Spleen (tissue), 11 donors: ENCODE results near the gene LMBR1L. TPM values are rescaled to one million over a fixed set of nuclear protein-coding genes. Genes with fewer than 3 reads are reported as not detected.

Experiments
- DNase-seq: peaks from one replicate; pipeline ENCODE4 v3.0.0-alpha.2; 2020
- H3K27ac ChIP-seq, 8 donors: fragments of 200-600 bp; sonication (generic) in 7 of 8; 1 replicate in 4 of 8; 2 replicates in 4 of 8; pipeline versions ENCODE4 v1.5.0 to v1.8.0; 2016 to 2021; ENCODE audit warnings: inconsistent platforms in 4 of 8, mild to moderate bottlenecking in 4 of 8, moderate library complexity in 1 of 8
- H3K27me3 ChIP-seq, 7 donors: fragments of 200-600 bp; sonication (generic) in 6 of 7; replicated peaks in 1 of 7; 1 replicate in 4 of 7; 2 replicates in 3 of 7; pipeline versions ENCODE4 v1.5.0 to v1.8.0; 2016 to 2021; ENCODE audit warnings: inconsistent platforms in 3 of 7, mild to moderate bottlenecking in 1 of 7
- H3K36me3 ChIP-seq, 6 donors: fragments of 200-600 bp; sonication (generic) in 5 of 6; 1 replicate in 4 of 6; 2 replicates in 2 of 6; pipeline versions ENCODE4 v1.5.0 to v1.8.0; 2016 to 2021; ENCODE audit warnings: inconsistent platforms in 2 of 6
- H3K4me1 ChIP-seq, 6 donors: fragments of 200-600 bp; sonication (generic) in 5 of 6; 1 replicate in 3 of 6; 2 replicates in 3 of 6; pipeline versions ENCODE4 v1.5.0 to v1.8.0; 2016 to 2021; ENCODE audit warnings: inconsistent platforms in 3 of 6
- H3K4me3 ChIP-seq, 8 donors: fragments of 200-600 bp; sonication (generic) in 7 of 8; 1 replicate in 4 of 8; 2 replicates in 4 of 8; pipeline versions ENCODE4 v1.5.0 to v1.8.0; 2016 to 2021; ENCODE audit warnings: inconsistent platforms in 4 of 8, mild to moderate bottlenecking in 4 of 8, moderate library complexity in 2 of 8
- H3K9me3 ChIP-seq, 8 donors: fragments of 200-600 bp; sonication (generic) in 7 of 8; 1 replicate in 4 of 8; 2 replicates in 4 of 8; pipeline versions ENCODE4 v1.5.0 to v1.8.0; 2016 to 2021; ENCODE audit warnings: inconsistent platforms in 4 of 8
- CTCF ChIP-seq, 11 experiments: fragments of 200-600 bp in 7 of 11; fragments of 450-650 bp in 4 of 11; sonication (generic) in 4 of 11; IDR thresholded peaks in 8 of 11; conservative IDR thresholded peaks in 3 of 11; 1 replicate in 7 of 11; 2 replicates in 4 of 11; pipeline versions ENCODE4 v1.4.0 to v1.8.0; 2016 to 2021; ENCODE audit warnings: antibody characterized with exemption in 11 of 11, inconsistent platforms in 4 of 11, mild to moderate bottlenecking in 1 of 11
- POLR2A ChIP-seq, 3 donors: fragments of 450-650 bp; IDR thresholded peaks; one replicate each; pipeline ENCODE4 v1.5.1; 2017; ENCODE audit warnings: antibody characterized with exemption in 3 of 3, mild to moderate bottlenecking in 1 of 3
- POLR2AphosphoS5 ChIP-seq, 3 donors: sonication (generic); formaldehyde crosslinking; IDR thresholded peaks; one replicate each; pipeline ENCODE4 v1.5.1; 2017; ENCODE audit warnings: antibody characterized with exemption in 3 of 3
- WGBS, 5 donors: extraction: QIAGEN DNeasy Blood & Tissue Kit in 3 of 5; methylation state at CpG; one replicate each; pipeline versions ENCODE4 v1.1.5 to v1.1.7; 2013 to 2018; 5-methylcytosine and 5-hydroxymethylcytosine counted together
- intact Hi-C: fragments of 100-400 bp; cut with DNase I; formaldehyde crosslinking; loops from one replicate; pipeline ENCODE4 v1.15.0; 2023; ENCODE audit warnings: low total_unique reads
- polyA plus RNA-seq, 3 donors: library from polyadenylated mRNA; stranded (reverse); fragments of 200-250 nt; gene quantifications; one replicate each; pipeline ENCODE4 v1.2.1, GENCODE V29; 2013
- total RNA-seq, 7 donors: library from RNA; depleted of rRNA in 3 of 7; stranded (reverse); fragments of >200 nt in 3 of 7; fragmentation: NEBNext Ultra II Directional in 4 of 7; extraction: Animal tissue kit (Norgen Biotek cat#: 25700) in 4 of 7; gene quantifications; one replicate each; pipeline versions ENCODE4 v1.1.0 to v1.2.1, GENCODE V29; 2016 to 2021
- donor health status: healthy with polysubstance abuse.
- donor health status: DM: no; HTN: no; CAD: no; lungs with moderate emphysema.
- donor health status: DM: no; HTN: no; CAD: no.
- donor health status: Bipolar disorder and iron deficiency.
- donor health status: healthy.
- donor health status: DM: no; HTN: no; CAD: no.
- donor health status: DM: yes; HTN: yes; CAD: no.

LMBR1L gene
- total and polyA plus RNA-seq, 10 donors, result 44.1 to 108 (median 74.6) TPM

GRCh38 chr12:49054524-49054923 lies 56.1 kb downstream of the LMBR1L start:
- Histone ChIP-seq H3K27me3 (no peaks in the 10 kb centered on the region), H3K36me3 (peaks cover 5 to 58% (median 57%) of the 10 kb centered on the region in 6 donors), H3K4me3 (no peak overlapping the region), H3K9me3 (no peaks in the 10 kb centered on the region), H3K4me1 (peaks cover 35 to 66% (median 52%) of the 10 kb centered on the region in 6 donors), H3K27ac (no peak overlapping the region)
- 94 to 100% (median 94%) methylated on average over 4 to 10 of the region's 10 CpGs for WGBS, 5 donors
- DNase-seq, result peak; percentile 76
- TF ChIP-seq CTCF (IDR thresholded peaks at IDR 0.05 in 8 of 11, conservative IDR thresholded peaks at IDR 0.05 in 3 of 11), result no peak
- TF ChIP-seq POLR2A (IDR thresholded peaks at IDR 0.05), result no peak
- peak in 1 of 3 donors; percentile 41 for TF ChIP-seq POLR2AphosphoS5 (IDR thresholded peaks at IDR 0.05)
- intact Hi-C loops, result no loop called here

- TF ChIP-seq POLR2AphosphoS5 (IDR thresholded peaks at IDR 0.05) (no peak), CTCF (IDR thresholded peaks at IDR 0.05 in 8 of 11, conservative IDR thresholded peaks at IDR 0.05 in 3 of 11) (no peak), POLR2A (IDR thresholded peaks at IDR 0.05) (no peak)
- Histone ChIP-seq H3K36me3 (peaks cover 9 to 62% (median 61%) of the 10 kb centered on the region in 6 donors), H3K27ac (no peak overlapping the region), H3K9me3 (no peaks in the 10 kb centered on the region), H3K4me1 (peaks cover 35 to 62% (median 49%) of the 10 kb centered on the region in 6 donors), H3K27me3 (no peaks in the 10 kb centered on the region), H3K4me3 (no peak overlapping the region)
- intact Hi-C loops, result no loop called here
- DNase-seq, result peak; percentile 68
- 89 to 95% (median 94%) methylated on average over 5 of the region's 5 CpGs for WGBS, 5 donors
Observed at GRCh38 chr12:49054096-49054495, 56.6 kb downstream of the LMBR1L start.

- no peaks in the 10 kb centered on the region for H3K27me3 ChIP-seq
- WGBS, 5 donors, result 91 to 95% (median 92%) methylated on average over 12 to 16 of the region's 16 CpGs
- peaks cover 31 to 47% (median 35%) of the 10 kb centered on the region in 6 donors for H3K4me1 ChIP-seq
- no peak overlapping the region for H3K4me3 ChIP-seq
- H3K27ac ChIP-seq, result no peak overlapping the region
- TF ChIP-seq POLR2AphosphoS5 (IDR thresholded peaks at IDR 0.05), result no peak
- no peak for TF ChIP-seq POLR2A (IDR thresholded peaks at IDR 0.05)
- no peak for TF ChIP-seq CTCF (IDR thresholded peaks at IDR 0.05 in 8 of 11, conservative IDR thresholded peaks at IDR 0.05 in 3 of 11)
- peaks cover 9 to 77% (median 75%) of the 10 kb centered on the region in 6 donors for H3K36me3 ChIP-seq
- no peaks in the 10 kb centered on the region for H3K9me3 ChIP-seq
- intact Hi-C loops, result no loop called here
- DNase-seq, result peak; percentile 61
Observed at GRCh38 chr12:49052451-49053208, 58.0 kb downstream of the LMBR1L start.

GRCh38 chr12:49051777-49052438 lies 58.7 kb downstream of the LMBR1L start:
- H3K27me3 ChIP-seq, result no peaks in the 10 kb centered on the region
- 90 to 94% (median 93%) methylated on average over 20 of the region's 20 CpGs for WGBS, 5 donors
- H3K27ac ChIP-seq, result no peak overlapping the region
- no peak overlapping the region for H3K4me3 ChIP-seq
- H3K9me3 ChIP-seq, result no peaks in the 10 kb centered on the region
- peaks cover 9 to 84% (median 83%) of the 10 kb centered on the region in 6 donors for H3K36me3 ChIP-seq
- intact Hi-C loops, result no loop called here
- TF ChIP-seq POLR2A (IDR thresholded peaks at IDR 0.05) (no peak), POLR2AphosphoS5 (IDR thresholded peaks at IDR 0.05) (no peak), CTCF (IDR thresholded peaks at IDR 0.05 in 8 of 11, conservative IDR thresholded peaks at IDR 0.05 in 3 of 11) (no peak)
- H3K4me1 ChIP-seq, result peaks cover 23 to 40% (median 27%) of the 10 kb centered on the region in 6 donors
- peak; percentile 62 for DNase-seq
